ENCODE measurements around the gene ADAMTS2.
A peak's percentile ranks its signal among the peaks of the same experiment; 100 is the strongest.

ADAMTS2 gene

GRCh38 chr5:179371681-179372680 lies 26.7 kb upstream of the ADAMTS2 start:
- peak; percentile 44 for DNase-seq

- DNase-seq = peak; percentile 16
Measured at GRCh38 chr5:179371121-179371510, 25.9 kb upstream of the ADAMTS2 start.

- DNase-seq = peak; percentile 49
Measured at GRCh38 chr5:179370490-179371120, 25.3 kb upstream of the ADAMTS2 start.

GRCh38 chr5:179369530-179369884 lies 24.2 kb upstream of the ADAMTS2 start:
- no peak for DNase-seq

GRCh38 chr5:179368806-179369529 lies 23.7 kb upstream of the ADAMTS2 start:
- DNase-seq = peak; percentile 43

GRCh38 chr5:179368126-179368805 lies 23.0 kb upstream of the ADAMTS2 start:
- no peak for DNase-seq

GRCh38 chr5:179367491-179367890 lies 22.2 kb upstream of the ADAMTS2 start:
- DNase-seq = no peak

- DNase-seq = no peak
Measured at GRCh38 chr5:179362355-179362754, 17.1 kb upstream of the ADAMTS2 start.

GRCh38 chr5:179361037-179361603 lies 15.9 kb upstream of the ADAMTS2 start:
- no peak for DNase-seq

GRCh38 chr5:179357031-179357430 lies 11.8 kb upstream of the ADAMTS2 start:
- DNase-seq = no peak

GRCh38 chr5:179355976-179356974 lies 11.0 kb upstream of the ADAMTS2 start:
- no peak for DNase-seq

GRCh38 chr5:179354305-179354882 lies 9.1 kb upstream of the ADAMTS2 start:
- DNase-seq = no peak

GRCh38 chr5:179348843-179349242 lies 3.6 kb upstream of the ADAMTS2 start:
- DNase-seq = no peak

- DNase-seq = no peak
Measured at GRCh38 chr5:179348011-179348530, 2.8 kb upstream of the ADAMTS2 start.

- no peak for DNase-seq
Measured at GRCh38 chr5:179347581-179347980, 2.3 kb upstream of the ADAMTS2 start.

GRCh38 chr5:179346875-179347274 lies 1.6 kb upstream of the ADAMTS2 start:
- no peak for DNase-seq

- no peak for DNase-seq
Measured at GRCh38 chr5:179346401-179346800, 1.1 kb upstream of the ADAMTS2 start.

GRCh38 chr5:179345183-179345432 lies 153 bp downstream of the ADAMTS2 start:
- no peak for DNase-seq

- no peak for DNase-seq
Measured at GRCh38 chr5:179344431-179345182, 654 bp downstream of the ADAMTS2 start.

All from islet precursor cell (in vitro differentiated cells).